ENCODE data around the gene MYO3B.
A peak's percentile ranks its signal among the peaks of the same experiment; 100 is the strongest.
"Not testable (repeated sequence)": the region's sequence is repeated elsewhere in the genome, so short reads cannot be mapped to it uniquely, and the experiment has no call there.

MYO3B gene

GRCh38 chr2:170377500-170378207 lies 199.7 kb downstream of the MYO3B start:
- no peak for DNase-seq

- DNase-seq: peak; percentile 16
Measured at GRCh38 chr2:170380267-170380666, 202.3 kb downstream of the MYO3B start.

DNA sequence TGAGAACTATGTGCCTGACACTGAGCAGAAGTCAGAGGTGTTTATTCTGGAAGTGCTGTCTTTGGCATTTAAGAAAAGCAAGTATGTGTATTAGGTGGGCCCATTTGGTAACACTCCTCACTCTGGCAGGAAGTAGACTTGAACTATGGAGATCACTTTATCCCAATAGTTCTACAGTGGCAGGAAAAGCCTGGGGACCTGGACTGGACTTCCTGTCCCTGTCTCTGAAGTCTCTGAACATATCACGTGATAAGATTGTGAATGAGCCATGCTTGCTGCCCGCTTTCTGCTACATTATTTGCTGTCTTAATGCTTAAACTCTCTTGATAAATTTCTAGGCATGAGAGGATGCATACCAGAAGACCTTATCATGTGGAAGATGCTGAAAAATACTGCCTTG lies 203.7 kb downstream of the MYO3B start:
- no peak for DNase-seq

DNA sequence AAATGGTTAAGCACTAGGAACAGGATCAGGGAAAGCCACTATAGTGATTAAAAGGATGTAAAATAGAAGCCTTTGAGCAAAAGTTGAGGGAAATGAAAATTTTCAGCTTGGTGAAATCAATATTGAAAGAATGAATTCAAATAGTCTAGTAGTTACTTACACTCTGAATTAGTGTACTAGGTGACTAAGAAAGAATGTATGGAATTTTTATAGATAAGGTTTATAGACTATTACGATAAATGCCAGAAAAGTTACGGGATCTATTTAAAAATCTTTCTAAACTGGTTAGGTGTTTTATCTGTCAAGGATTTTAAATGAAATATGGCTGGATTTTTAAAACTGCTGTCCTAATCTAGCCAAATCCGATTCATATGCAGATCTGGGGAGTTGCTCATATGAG lies 208.6 kb downstream of the MYO3B start:
- DNase-seq: no peak

- no peak for DNase-seq
Measured at GRCh38 chr2:170391018-170391417, 213.1 kb downstream of the MYO3B start.

DNA sequence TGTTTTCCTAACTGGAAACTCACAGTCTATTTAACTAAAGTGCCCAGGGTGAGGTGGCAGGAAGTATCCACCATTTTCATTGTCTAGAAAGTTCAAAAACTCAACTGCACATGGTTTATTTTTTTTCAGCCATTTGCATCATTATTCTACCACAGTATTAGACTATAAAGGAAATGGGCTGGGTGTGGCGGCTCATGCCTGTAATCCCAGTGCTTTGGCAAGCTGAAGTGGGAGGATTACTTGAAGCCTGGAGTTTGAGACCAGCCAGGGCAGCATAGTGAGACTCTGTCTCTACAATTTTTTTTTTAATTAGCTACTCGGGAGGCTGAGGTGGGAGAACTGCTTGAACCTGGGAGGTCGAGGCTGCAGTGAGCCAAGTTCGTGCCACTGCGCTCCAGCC lies 213.8 kb downstream of the MYO3B start:
- no peak for DNase-seq

GRCh38 chr2:170393861-170394498 lies 216.0 kb downstream of the MYO3B start:
- no peak for DNase-seq

- DNase-seq: no peak
Measured at GRCh38 chr2:170394641-170395387, 216.9 kb downstream of the MYO3B start.

DNA sequence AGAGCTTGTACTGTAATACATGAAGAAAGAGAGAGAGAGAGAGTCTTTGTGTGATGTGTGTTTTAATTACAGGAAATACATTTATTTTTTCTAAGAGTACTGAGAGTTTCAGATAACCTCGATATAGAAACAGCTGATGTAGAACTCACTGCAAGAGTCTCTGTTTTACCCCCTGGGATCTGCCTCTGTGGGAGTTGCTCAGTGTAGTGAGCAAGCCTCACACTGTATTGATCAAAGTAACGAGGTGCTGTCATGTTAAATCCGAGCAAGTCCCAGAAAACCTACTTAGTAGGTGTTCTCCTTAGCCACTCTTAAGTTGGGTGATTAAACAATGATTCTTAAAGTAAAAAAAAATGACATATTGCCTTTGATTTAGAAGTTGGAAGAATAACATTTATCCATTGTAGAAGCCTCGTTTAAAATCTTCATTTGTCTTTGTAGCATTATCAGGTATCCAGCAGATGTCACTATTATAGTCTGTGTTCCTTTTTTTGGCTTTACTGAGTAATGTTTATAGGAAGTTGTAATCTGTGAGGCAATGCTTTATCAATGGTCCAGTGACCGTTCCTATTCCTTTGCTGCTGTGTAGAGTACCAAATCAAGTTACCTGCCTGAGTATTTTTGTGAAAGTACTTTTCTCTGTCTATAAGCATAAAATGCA lies 219.0 kb downstream of the MYO3B start:
- DNase-seq: peak; percentile 14

GRCh38 chr2:170401187-170401586 lies 223.2 kb downstream of the MYO3B start:
- no peak for DNase-seq

GRCh38 chr2:170404846-170405245 lies 226.9 kb downstream of the MYO3B start:
- no peak for DNase-seq

DNA sequence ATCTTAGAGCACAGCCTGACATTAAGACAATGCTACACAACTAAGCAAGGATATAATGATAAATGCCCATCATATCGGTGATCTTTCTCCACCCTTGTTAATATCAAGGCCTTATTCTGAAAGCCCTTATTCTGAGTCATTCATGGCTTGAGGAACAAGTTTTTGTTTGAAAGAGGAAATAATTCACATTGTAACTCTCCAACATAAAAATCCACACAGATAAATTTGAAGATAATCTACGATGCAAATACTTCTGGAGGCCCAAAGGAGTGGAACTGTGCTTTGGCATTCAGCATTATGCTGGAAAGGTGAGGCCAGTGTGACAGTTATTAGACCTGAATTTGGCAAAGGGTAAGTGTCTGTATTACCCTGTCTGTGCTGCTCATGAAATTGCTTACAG lies 227.4 kb downstream of the MYO3B start:
- no peak for DNase-seq

DNA sequence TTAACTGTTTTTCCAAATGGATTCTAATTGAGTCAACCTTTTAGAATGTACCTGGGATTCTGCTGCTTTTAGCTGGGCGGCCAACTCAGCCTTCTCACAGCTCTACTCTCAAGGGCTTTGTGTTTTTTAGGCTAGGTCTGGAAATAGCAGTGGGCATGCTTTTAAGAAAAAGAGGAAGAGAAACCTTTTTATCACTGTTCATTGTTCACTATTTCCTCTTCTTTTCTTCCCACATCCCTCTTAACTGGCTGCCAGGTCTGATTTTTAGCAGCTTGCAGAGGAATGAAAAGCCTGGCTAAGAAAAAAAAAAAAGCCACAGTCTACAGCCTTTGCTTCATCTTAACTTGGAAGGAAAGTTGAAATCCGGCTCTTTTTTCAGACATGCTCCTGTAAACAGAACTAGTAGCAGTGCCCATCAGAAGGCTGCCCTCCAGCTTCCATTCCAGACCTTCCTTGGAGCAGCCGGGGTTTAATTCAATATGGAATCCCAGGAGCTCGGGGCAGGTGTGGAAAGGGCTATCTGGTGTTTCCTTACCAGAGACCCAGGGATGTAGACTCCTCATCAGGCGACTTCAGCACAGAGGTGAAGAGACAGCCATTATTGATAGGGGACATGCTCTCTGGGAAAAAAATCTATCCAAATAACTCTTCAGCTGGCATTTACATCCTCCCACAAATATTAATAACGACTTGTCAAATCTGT lies 230.7 kb downstream of the MYO3B start:
- DNase-seq: no peak

DNA sequence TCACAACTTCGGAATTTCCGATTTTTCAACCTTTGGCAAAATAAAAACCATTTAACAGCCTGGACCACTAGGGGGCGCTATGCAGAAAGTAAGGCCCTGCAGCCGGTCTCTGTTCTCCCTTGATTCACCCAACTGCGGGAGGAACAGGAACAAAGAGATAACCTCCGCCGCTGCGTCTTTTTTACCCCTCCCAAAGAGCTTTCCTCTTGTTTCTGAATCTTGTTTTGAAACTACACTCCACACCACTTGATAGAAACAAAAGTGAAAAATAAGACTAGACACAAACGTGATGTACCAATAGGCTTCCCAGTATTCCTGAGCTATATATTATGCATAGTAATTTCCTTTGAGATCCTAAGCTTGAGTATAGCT lies 231.2 kb downstream of the MYO3B start:
- DNase-seq: peak; percentile 55

GRCh38 chr2:170411660-170412059 lies 233.7 kb downstream of the MYO3B start:
- DNase-seq: no peak

GRCh38 chr2:170420961-170421687 lies 243.2 kb downstream of the MYO3B start:
- DNase-seq: no peak

- DNase-seq: no peak
Measured at GRCh38 chr2:170423919-170424318, 246.0 kb downstream of the MYO3B start.

- DNase-seq: no peak
Measured at GRCh38 chr2:170425281-170425751, 247.4 kb downstream of the MYO3B start.

GRCh38 chr2:170428868-170429267 lies 250.9 kb downstream of the MYO3B start:
- DNase-seq: no peak

DNA sequence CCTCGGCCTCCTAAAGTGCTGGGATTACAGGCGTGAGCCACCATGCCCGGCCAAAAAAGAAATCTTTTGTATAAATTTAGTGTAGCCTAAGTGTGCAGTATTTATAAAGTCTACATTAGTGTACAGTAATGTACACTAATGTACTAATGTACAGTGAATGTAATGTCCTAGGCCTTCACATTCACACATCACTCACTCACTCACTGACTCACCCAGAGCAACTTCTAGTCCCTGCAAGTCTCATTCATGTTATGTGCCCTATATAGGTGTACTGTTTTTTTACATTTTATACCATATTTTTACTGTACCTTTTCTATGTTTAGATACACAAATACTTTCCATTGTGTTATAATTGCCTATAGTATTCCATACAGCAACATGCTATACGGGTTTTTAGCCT lies 254.9 kb downstream of the MYO3B start:
- DNase-seq: no peak

DNA sequence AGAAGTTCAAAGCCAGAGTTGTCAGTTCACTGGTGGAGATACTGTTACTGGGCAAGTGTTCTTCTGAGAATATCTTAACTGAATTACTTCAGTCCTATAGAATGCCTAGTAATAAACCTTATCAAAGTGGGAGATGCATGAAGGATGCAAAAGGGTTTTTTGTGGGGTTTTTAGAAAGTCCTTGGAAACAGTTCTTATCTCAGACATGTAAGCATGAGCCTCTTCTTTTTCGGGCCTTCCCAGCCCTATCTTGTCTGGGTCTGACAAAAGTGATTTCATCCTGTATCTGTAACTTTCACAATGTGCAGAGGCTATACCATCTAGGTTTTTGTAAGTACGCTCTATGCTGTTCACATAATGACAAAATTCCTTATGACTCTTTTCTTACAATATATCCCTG lies 255.5 kb downstream of the MYO3B start:
- no peak for DNase-seq

- not testable (repeated sequence) for DNase-seq
Measured at GRCh38 chr2:170434396-170434795, 256.4 kb downstream of the MYO3B start.
